ENCODE data around the gene ORM1. TPM values are rescaled to one million over a fixed set of nuclear protein-coding genes. Genes with fewer than 3 reads are reported as not detected.

Gene ORM1
- total and polyA plus RNA-seq, 2 donors (not counting 3 experiments of a cell fraction or from before 2014, with no cell fraction given): not detected

- no peaks in the 10 kb centered on the region for H3K9me3 ChIP-seq (replicated peaks; ENCODE audit: control insufficient read depth, insufficient read depth, low read length)
- BruUV-seq (replicated peaks): no TSS peak
- no peaks in the 10 kb centered on the region for H3K9me1 ChIP-seq (replicated peaks; ENCODE audit: control insufficient read depth, extremely low read depth, insufficient read depth, low read length)
- ChIA-PET CTCF (interaction anchor here (1.4 to 5.3 kb wide), 2 partner anchors 176 to 201 kb away, joined by 7 to 55 read pairs; no protein-coding TSS in a partner anchor), POLR2A (no interaction called here)
- no peak overlapping the region for H3K27ac ChIP-seq (ENCODE audit: insufficient read depth, low read depth, low read length)
- TF ChIP-seq, protein P1, sequence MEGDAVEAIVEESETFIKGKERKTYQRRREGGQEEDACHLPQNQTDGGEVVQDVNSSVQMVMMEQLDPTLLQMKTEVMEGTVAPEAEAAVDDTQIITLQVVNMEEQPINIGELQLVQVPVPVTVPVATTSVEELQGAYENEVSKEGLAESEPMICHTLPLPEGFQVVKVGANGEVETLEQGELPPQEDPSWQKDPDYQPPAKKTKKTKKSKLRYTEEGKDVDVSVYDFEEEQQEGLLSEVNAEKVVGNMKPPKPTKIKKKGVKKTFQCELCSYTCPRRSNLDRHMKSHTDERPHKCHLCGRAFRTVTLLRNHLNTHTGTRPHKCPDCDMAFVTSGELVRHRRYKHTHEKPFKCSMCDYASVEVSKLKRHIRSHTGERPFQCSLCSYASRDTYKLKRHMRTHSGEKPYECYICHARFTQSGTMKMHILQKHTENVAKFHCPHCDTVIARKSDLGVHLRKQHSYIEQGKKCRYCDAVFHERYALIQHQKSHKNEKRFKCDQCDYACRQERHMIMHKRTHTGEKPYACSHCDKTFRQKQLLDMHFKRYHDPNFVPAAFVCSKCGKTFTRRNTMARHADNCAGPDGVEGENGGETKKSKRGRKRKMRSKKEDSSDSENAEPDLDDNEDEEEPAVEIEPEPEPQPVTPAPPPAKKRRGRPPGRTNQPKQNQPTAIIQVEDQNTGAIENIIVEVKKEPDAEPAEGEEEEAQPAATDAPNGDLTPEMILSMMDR (IDR thresholded peaks at IDR 0.05; ENCODE audit: extremely low read depth in 1 of 2, insufficient read depth in 1 of 2, low read depth in 1 of 2, low read length in 2 of 2): no peak
- H3K4me1 ChIP-seq (ENCODE audit: control insufficient read depth, extremely low read depth, insufficient read depth, low read length): no peaks in the 10 kb centered on the region
- peaks cover 0 to 2% of the 10 kb centered on the region in 2 experiments for H3K36me3 ChIP-seq (ENCODE audit: control insufficient read depth in 2 of 2, extremely low read depth in 1 of 2, insufficient read depth in 2 of 2, low read length in 2 of 2)
- no peaks in the 10 kb centered on the region for H3K27me3 ChIP-seq (ENCODE audit: control insufficient read depth in 2 of 2, insufficient read depth in 2 of 2, low read length in 2 of 2)
- no peak overlapping the region for H3K9ac ChIP-seq (replicated peaks; ENCODE audit: extremely low read depth, insufficient read depth, low read length)
- intact Hi-C loops (cut with micrococcal nuclease) (no loop called here), dilution Hi-C loops (cut with MboI; ENCODE audit: extremely low pct_ligation_motif_present, low sequenced_read_pairs) (loop anchor here (25.0 kb wide), 1 partner anchor 196 kb away; the partner anchor contains the start of genes AMBP and KIF12)
- no peak overlapping the region for H2AFZ ChIP-seq (ENCODE audit: low read depth, low read length)
- DNase-seq (ENCODE audit: low read depth, low spot score) (no peak), FAIRE-seq (no peak)
- no peak overlapping the region for H3K4me2 ChIP-seq (ENCODE audit: insufficient read depth, low read length)
- no peaks in the 10 kb centered on the region for H4K20me1 ChIP-seq (replicated peaks; ENCODE audit: control insufficient read depth, extremely low read depth, insufficient read depth, low read length)
- no peaks in the 10 kb centered on the region for H3K79me2 ChIP-seq (ENCODE audit: control insufficient read depth, insufficient read depth, low read length)
- H3K4me3 ChIP-seq (replicated peaks in 1 of 3; ENCODE audit: insufficient read depth in 1 of 3, low read depth in 1 of 3, low read length in 3 of 3): no peak overlapping the region
Observed at GRCh38 chr9:114283551-114284111, 39.3 kb upstream of the ORM1 start.

GRCh38 chr9:114284316-114285060, 38.4 kb upstream of the ORM1 start:
- DNase-seq (ENCODE audit: low read depth, low spot score) (no peak), FAIRE-seq (no peak)
- Histone ChIP-seq H3K27ac (ENCODE audit: insufficient read depth, low read depth, low read length) (no peak overlapping the region), H4K20me1 (replicated peaks; ENCODE audit: control insufficient read depth, extremely low read depth, insufficient read depth, low read length) (no peaks in the 10 kb centered on the region), H3K79me2 (ENCODE audit: control insufficient read depth, insufficient read depth, low read length) (no peaks in the 10 kb centered on the region), H3K36me3 (ENCODE audit: control insufficient read depth in 2 of 2, extremely low read depth in 1 of 2, insufficient read depth in 2 of 2, low read length in 2 of 2) (peaks cover 0 to 2% of the 10 kb centered on the region in 2 experiments), H3K4me1 (ENCODE audit: control insufficient read depth, extremely low read depth, insufficient read depth, low read length) (no peaks in the 10 kb centered on the region), H2AFZ (ENCODE audit: low read depth, low read length) (no peak overlapping the region), H3K9ac (replicated peaks; ENCODE audit: extremely low read depth, insufficient read depth, low read length) (no peak overlapping the region), H3K9me3 (replicated peaks; ENCODE audit: control insufficient read depth, insufficient read depth, low read length) (no peaks in the 10 kb centered on the region), H3K4me2 (ENCODE audit: insufficient read depth, low read length) (no peak overlapping the region), H3K9me1 (replicated peaks; ENCODE audit: control insufficient read depth, extremely low read depth, insufficient read depth, low read length) (no peaks in the 10 kb centered on the region), H3K27me3 (ENCODE audit: control insufficient read depth in 2 of 2, insufficient read depth in 2 of 2, low read length in 2 of 2) (no peaks in the 10 kb centered on the region), H3K4me3 (replicated peaks in 1 of 3; ENCODE audit: insufficient read depth in 1 of 3, low read depth in 1 of 3, low read length in 3 of 3) (no peak overlapping the region)
- TF ChIP-seq FOS (IDR thresholded peaks at IDR 0.05; ENCODE audit: borderline replicate concordance, insufficient read depth, low read length) (no peak), POLR2A (IDR thresholded peaks at IDR 0.05; ENCODE audit: low read depth, low read length) (no peak), GATA2 (IDR thresholded peaks at IDR 0.05; ENCODE audit: insufficient read depth, insufficient read length, low read depth, low read length) (no peak), POLR2AphosphoS5 (IDR thresholded peaks at IDR 0.05; ENCODE audit: insufficient read depth, low read depth, low read length) (no peak), EZH2 (IDR thresholded peaks at IDR 0.05; ENCODE audit: borderline replicate concordance, low read depth, low read length, severe bottlenecking) (no peak), MYC (IDR thresholded peaks at IDR 0.05; ENCODE audit: low read depth, low read length) (no peak), JUN (IDR thresholded peaks at IDR 0.05; ENCODE audit: borderline replicate concordance, insufficient read depth, insufficient read length, low read depth) (no peak), MAX (IDR thresholded peaks at IDR 0.05; ENCODE audit: insufficient read depth, insufficient read length) (no peak)
- TF ChIP-seq, protein P1 (IDR thresholded peaks at IDR 0.05; ENCODE audit: extremely low read depth in 1 of 2, insufficient read depth in 1 of 2, low read depth in 1 of 2, low read length in 2 of 2): no peak
- POLR2A ChIA-PET: no interaction called here
- CTCF ChIA-PET: interaction anchor here (1.6 to 5.3 kb wide), 4 partner anchors 20 to 202 kb away, joined by 4 to 55 read pairs (median 24); no protein-coding TSS in a partner anchor
- BruUV-seq (replicated peaks): no TSS peak
- dilution Hi-C loops (cut with MboI; ENCODE audit: extremely low pct_ligation_motif_present, low sequenced_read_pairs): loop anchor here (25.0 kb wide), 1 partner anchor 197 kb away; the partner anchor contains the start of genes AMBP and KIF12
- intact Hi-C loops (cut with micrococcal nuclease): loop anchor here (5.0 kb wide), 2 partner anchors 47 to 62 kb away; no protein-coding TSS in a partner anchor
